HG03457 (cell line): ENCODE measurements around the gene COQ4.

Source experiments
- ATAC-seq: cut with Tn5 transposase; IDR thresholded peaks from one replicate; pipeline ENCODE4 v1.9.1; 2021; ENCODE audit warnings: moderate number of reproducible peaks; ENCODE audit not compliant: unreplicated experiment

Gene COQ4

DNA sequence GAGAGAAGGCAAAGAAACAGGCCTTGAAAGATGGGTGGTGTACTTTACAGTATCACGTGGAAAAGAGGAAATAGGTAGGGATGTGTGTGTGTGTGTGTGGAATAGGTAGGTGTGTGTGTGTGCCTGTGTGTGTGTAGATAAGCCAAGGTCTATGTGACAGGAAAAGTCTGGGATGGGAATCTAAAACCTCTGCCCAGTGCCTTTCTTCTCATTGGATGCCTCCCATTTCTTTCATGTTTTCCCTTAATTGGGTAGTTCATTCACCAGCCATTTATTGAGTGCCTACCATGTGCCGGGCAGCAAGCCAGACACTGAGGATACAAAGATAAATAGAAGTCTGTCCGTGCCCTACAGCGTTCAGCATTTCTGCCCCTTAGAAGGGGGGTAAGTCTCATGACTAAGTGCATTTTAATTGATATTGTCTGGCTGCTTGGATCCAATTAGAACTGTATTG, 49.6 kb downstream of the COQ4 start:
- no peak for ATAC-seq

DNA sequence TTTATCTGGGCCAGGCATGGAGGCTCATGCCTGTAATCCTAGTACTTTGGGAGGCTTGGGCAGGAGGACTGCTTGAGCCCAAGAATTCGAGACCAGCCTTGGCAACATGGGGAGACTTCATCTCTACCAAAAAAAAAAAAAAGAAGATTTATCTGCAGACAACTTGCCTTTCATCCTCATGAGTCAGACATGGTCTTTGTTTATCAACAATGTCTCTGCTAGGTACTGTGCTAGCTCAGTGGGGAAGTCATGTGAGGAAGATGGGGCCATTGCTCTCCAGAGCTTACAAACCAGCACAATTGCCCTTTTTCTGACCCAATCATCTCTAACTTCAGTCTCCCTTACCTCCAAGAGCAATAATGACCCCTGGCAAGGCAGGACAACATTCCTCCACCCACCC, 50.1 kb downstream of the COQ4 start:
- no peak for ATAC-seq

GRCh38 chr9:128374221-128374675, 51.6 kb downstream of the COQ4 start:
- ATAC-seq = no peak

DNA sequence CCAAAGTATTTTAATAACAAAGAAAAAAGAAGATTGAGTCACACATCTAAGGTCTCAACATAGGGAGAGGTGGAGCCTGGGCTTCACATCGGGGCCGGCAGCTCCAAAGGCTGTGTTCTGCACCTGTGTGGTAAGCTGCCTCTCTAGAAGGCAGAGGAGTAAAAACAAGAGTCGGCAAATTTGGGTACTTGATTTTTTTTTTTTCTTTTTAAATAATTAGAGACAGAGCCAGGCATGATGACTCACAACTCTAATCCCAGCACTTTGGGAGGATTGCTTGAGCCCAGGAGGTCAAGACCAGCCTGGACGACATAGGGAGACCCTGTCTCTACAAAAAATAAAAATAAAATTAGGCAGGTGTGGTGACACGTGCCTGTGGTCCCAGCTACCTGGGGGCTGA, 53.2 kb downstream of the COQ4 start:
- ATAC-seq = no peak

DNA sequence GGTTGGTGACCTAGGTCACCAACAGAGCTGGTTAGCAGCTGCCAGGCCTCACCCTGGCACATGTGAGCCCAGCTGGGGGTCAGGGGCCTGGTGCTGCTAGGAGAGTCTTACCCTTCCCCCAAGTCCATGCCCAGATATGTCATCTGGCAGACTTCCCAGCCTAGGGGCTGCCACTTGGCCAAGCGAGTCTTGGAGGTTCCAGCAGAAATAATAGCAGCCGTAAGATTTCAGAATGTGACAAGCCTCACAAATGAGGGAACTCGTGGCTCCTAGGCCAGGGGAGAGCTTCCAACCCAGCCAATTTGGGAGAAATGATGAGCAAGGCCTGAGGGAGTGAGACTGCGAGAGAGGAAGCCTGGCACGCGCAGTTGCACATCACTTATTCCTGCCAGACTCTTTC, 59.6 kb downstream of the COQ4 start:
- ATAC-seq = no peak

DNA sequence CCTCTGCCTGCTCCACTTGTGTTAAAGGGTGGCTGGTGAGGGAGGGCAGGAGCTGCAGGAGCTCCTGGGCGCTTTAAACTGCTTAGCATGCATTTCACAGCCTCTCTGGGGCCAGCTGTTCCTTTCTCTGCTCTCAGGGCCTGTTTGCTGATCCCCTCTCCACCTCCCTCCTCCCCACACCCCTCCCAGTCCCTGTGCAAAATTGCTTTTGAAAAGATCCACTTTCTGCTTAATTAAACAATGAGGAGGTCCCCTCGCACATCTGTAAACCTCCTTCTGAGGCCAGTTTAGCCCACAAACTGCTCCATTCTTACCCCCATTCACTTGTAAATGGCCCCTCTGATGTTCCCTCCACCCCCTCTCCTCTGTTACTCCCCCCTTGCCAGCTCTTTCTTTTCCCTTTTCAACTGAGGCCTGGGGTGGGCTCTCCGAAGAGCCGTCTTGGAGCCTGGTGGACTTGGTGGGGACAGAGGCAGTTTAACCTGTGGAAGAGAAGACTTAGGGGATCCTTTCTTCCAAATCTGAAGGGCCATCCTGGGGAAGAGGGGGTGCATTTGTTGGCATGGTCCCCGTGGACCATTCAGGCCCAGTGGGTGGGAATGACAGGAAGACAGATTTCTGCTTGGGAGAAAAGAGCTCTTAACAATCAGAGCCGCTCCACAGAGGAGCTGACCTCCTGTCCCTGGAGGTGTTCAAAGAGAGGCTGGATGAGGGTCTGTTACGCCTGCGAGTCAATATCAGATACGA, 60.5 kb downstream of the COQ4 start:
- ATAC-seq = no peak
